HEK293T (cell line): ENCODE measurements around the gene DNAJC4.

Source experiments
- CTCF ChIA-PET: fragments of 350-600 bp; formaldehyde crosslinking; extraction: SDS; loops from one replicate; lab custom pipeline; 2021; ENCODE audit warnings: antibody characterized with exemption, inconsistent platforms; lab: Yijun Ruan, JAX
- POLR2A ChIA-PET: fragments of 350-600 bp; formaldehyde crosslinking; extraction: SDS; loops from one replicate; lab custom pipeline; 2020; ENCODE audit warnings: antibody characterized with exemption, inconsistent platforms; lab: Yijun Ruan, JAX
- DNase-seq: peaks from one replicate; pipeline ENCODE4 v3.0.0; 2012; ENCODE audit warnings: mixed read lengths; ENCODE audit errors: extremely low spot score
- ARNT ChIP-seq: fragments of 450-650 bp; IDR thresholded peaks from 2 replicates; pipeline ENCODE4 v1.6.1; 2017; ENCODE audit warnings: mild to moderate bottlenecking
- BHLHE40 ChIP-seq: fragments of 450-650 bp; IDR thresholded peaks from 2 replicates; pipeline ENCODE4 v1.6.1; 2016; ENCODE audit warnings: mild to moderate bottlenecking, moderate library complexity, borderline replicate concordance
- CTBP1 ChIP-seq: fragments of 450-650 bp; IDR thresholded peaks from 2 replicates; pipeline ENCODE4 v1.6.1; 2016; ENCODE audit warnings: borderline replicate concordance
- ELF4 ChIP-seq: fragments of 450-650 bp; IDR thresholded peaks from 2 replicates; pipeline ENCODE4 v1.6.1; 2017; ENCODE audit warnings: antibody characterized with exemption
- FOXA1 ChIP-seq: fragments of 450-650 bp; IDR thresholded peaks from 2 replicates; pipeline ENCODE4 v1.6.1; 2016; ENCODE audit warnings: mild to moderate bottlenecking
- FOXK2 ChIP-seq: fragments of 450-650 bp; IDR thresholded peaks from 2 replicates; pipeline ENCODE4 v1.6.1; 2016; ENCODE audit warnings: mild to moderate bottlenecking
- FOXM1 ChIP-seq: fragments of 450-650 bp; IDR thresholded peaks from 2 replicates; pipeline ENCODE4 v1.6.1; 2017; ENCODE audit warnings: mild to moderate bottlenecking, borderline replicate concordance
- HDGF ChIP-seq: fragments of 450-650 bp; IDR thresholded peaks from 2 replicates; pipeline ENCODE4 v1.6.1; 2017; ENCODE audit warnings: antibody characterized with exemption, borderline replicate concordance
- L3MBTL2 ChIP-seq: fragments of 450-650 bp; conservative IDR thresholded peaks from 2 replicates; pipeline ENCODE4 v1.6.1; 2016; ENCODE audit warnings: mild to moderate bottlenecking
- LEF1 ChIP-seq: fragments of 450-650 bp; IDR thresholded peaks from 2 replicates; pipeline ENCODE4 v1.6.1; 2017; ENCODE audit warnings: mild to moderate bottlenecking, borderline replicate concordance
- NFRKB ChIP-seq: fragments of 450-650 bp; IDR thresholded peaks from 2 replicates; pipeline ENCODE4 v1.6.1; 2016; ENCODE audit warnings: mild to moderate bottlenecking, moderate library complexity
- PKNOX1 ChIP-seq: fragments of 450-650 bp; IDR thresholded peaks from 2 replicates; pipeline ENCODE4 v1.6.1; 2016
- SP1 ChIP-seq: fragments of 450-650 bp; IDR thresholded peaks from 2 replicates; pipeline ENCODE4 v1.6.1; 2017
- SUZ12 ChIP-seq: fragments of 450-650 bp; IDR thresholded peaks from 2 replicates; pipeline ENCODE4 v1.6.1; 2016; ENCODE audit warnings: mild to moderate bottlenecking
- TARDBP ChIP-seq: fragments of 450-650 bp; IDR thresholded peaks from 2 replicates; pipeline ENCODE4 v1.6.1; 2016
- ZNF384 ChIP-seq: fragments of 450-650 bp; IDR thresholded peaks from 2 replicates; pipeline ENCODE4 v1.6.1; 2016

DNAJC4 gene

GRCh38 chr11:64263021-64263946, 32.9 kb downstream of the DNAJC4 start:
- no peak for DNase-seq
- ChIA-PET POLR2A (interaction anchor here (0.6 to 2.3 kb wide), 5 partner anchors 8 to 54 kb away, joined by 3 to 5 read pairs (median 4); partner anchors contain the start of genes PLCB3, PPP1R14B and TRMT112), CTCF (no interaction called here)

GRCh38 chr11:64263947-64264317, 33.6 kb downstream of the DNAJC4 start:
- CTCF ChIA-PET: no interaction called here
- no peak for DNase-seq
- no peak for TF ChIP-seq ARNT
- TF ChIP-seq ELF4: no peak
- TF ChIP-seq SP1: no peak
- TF ChIP-seq FOXM1: no peak
- no peak for TF ChIP-seq NFRKB
- no peak for TF ChIP-seq CTBP1
- TF ChIP-seq FOXK2: no peak
- TF ChIP-seq FOXA1: no peak
- TF ChIP-seq ZNF384: no peak
- no peak for TF ChIP-seq L3MBTL2
- TF ChIP-seq SUZ12: no peak
- TF ChIP-seq LEF1: no peak
- POLR2A ChIA-PET: interaction anchor here (0.6 to 2.3 kb wide), 7 partner anchors 13 to 78 kb away, joined by 3 to 5 read pairs (median 3); partner anchors contain the start of genes PLCB3, PPP1R14B, STIP1 and TRMT112

More at GRCh38 chr11:64263021-64263946, 32.9 kb downstream of the DNAJC4 start:
- no peak for TF ChIP-seq BHLHE40
- TF ChIP-seq FOXK2: no peak
- no peak for TF ChIP-seq FOXA1
- TF ChIP-seq ARNT: no peak
- no peak for TF ChIP-seq TARDBP
- no peak for TF ChIP-seq FOXM1
- TF ChIP-seq CTBP1: no peak
- TF ChIP-seq NFRKB: no peak
- TF ChIP-seq L3MBTL2: no peak
- TF ChIP-seq SP1: no peak
- no peak for TF ChIP-seq SUZ12
- TF ChIP-seq LEF1: no peak
- no peak for TF ChIP-seq HDGF
- no peak for TF ChIP-seq ZNF384
- TF ChIP-seq ELF4: no peak
- no peak for TF ChIP-seq PKNOX1

- no peak for TF ChIP-seq FOXA1
- TF ChIP-seq LEF1: no peak
- TF ChIP-seq FOXM1: no peak
- POLR2A ChIA-PET: interaction anchor here (0.6 to 2.3 kb wide), 6 partner anchors 17 to 79 kb away, joined by 3 to 5 read pairs (median 3); partner anchors contain the start of genes PPP1R14B, STIP1 and TRMT112
- CTCF ChIA-PET: no interaction called here
- no peak for DNase-seq
Measured at GRCh38 chr11:64264371-64264852, 34.1 kb downstream of the DNAJC4 start.

GRCh38 chr11:64265176-64266160, 35.1 kb downstream of the DNAJC4 start:
- DNase-seq: no peak
- POLR2A ChIA-PET: interaction anchor here (0.7 to 2.3 kb wide), 5 partner anchors 10 to 26 kb away, joined by 3 to 5 read pairs (median 3); partner anchors contain the start of gene PPP1R14B
- CTCF ChIA-PET: no interaction called here
- TF ChIP-seq PKNOX1 (no peak), L3MBTL2 (no peak), SP1 (no peak)

- CTCF ChIA-PET: no interaction called here
- POLR2A ChIA-PET: no interaction called here
- TF ChIP-seq NFRKB (no peak), PKNOX1 (no peak), ELF4 (no peak), FOXA1 (no peak), BHLHE40 (no peak), L3MBTL2 (no peak), CTBP1 (no peak), SUZ12 (no peak), FOXK2 (no peak)
- no peak for DNase-seq
Measured at GRCh38 chr11:64266339-64266738, 36.0 kb downstream of the DNAJC4 start.
